HepG2 (cell line): ENCODE data around the gene MAPK9. TPM values are rescaled to one million over a fixed set of nuclear protein-coding genes. Genes with fewer than 3 reads are reported as not detected.

Experiments
- ATAC-seq: fragments of 200-7000 bp; cut with Tn5 transposase; 3 replicates; pipeline ENCODE4 v1.9.1; 2020; ENCODE audit warnings: mild to moderate bottlenecking, moderate library complexity
- BruUV-seq: library from RNA; stranded (reverse); fragments of 400-500 nt; replicated peaks from 2 replicates; lab custom pipeline; 2021; lab: Mats Ljungman, UMichigan
- CTCF ChIA-PET: fragments of 300-600 bp; formaldehyde crosslinking; extraction: SDS; loops from one replicate; lab custom pipeline; 2021; ENCODE audit warnings: low total read pairs, inconsistent platforms, low intra/inter-chr PET ratio; lab: Yijun Ruan, JAX
- POLR2A ChIA-PET: fragments of 350-600 bp; sonication (Branson Sonifier 250); formaldehyde crosslinking; loops from one replicate; lab custom pipeline; 2020; ENCODE audit warnings: antibody characterized with exemption, inconsistent platforms; lab: Yijun Ruan, JAX
- DNase-seq: peaks from one replicate; pipeline ENCODE4 v3.0.0-alpha.2; 2015; ENCODE audit warnings: low spot score
- FAIRE-seq: peaks from 3 replicates; lab custom pipeline; 2011; peaks lifted over from hg19 to GRCh38; lab: Jason Lieb, UNC
- H2AFZ ChIP-seq: one replicate; pipeline ENCODE4 v1.6.1; 2011; ENCODE audit warnings: low read length, inconsistent platforms
- H3K27ac ChIP-seq: fragments of 300-600 bp; 3 replicates; pipeline ENCODE4 v1.8.0; 2011; ENCODE audit warnings: mixed run types, mild to moderate bottlenecking, mixed read lengths, low read length, inconsistent platforms; ENCODE audit not compliant: insufficient read depth; ENCODE audit errors: extremely low read length
- H3K27me3 ChIP-seq, 2 experiments: fragments of 200-600 bp in 1 of 2; 2 replicates in 1 of 2; 3 replicates in 1 of 2; pipeline versions ENCODE4 v1.6.0 to v1.8.0; 2011; ENCODE audit warnings: low read length in 2 of 2, mild to moderate bottlenecking in 2 of 2, moderate library complexity in 2 of 2, inconsistent platforms in 1 of 2; ENCODE audit not compliant: insufficient read depth in 2 of 2, control insufficient read depth in 1 of 2
- H3K36me3 ChIP-seq, 2 experiments: fragments of 200-600 bp in 1 of 2; replicated peaks in 1 of 2; 2 replicates in 1 of 2; 3 replicates in 1 of 2; pipeline versions ENCODE4 v1.5.1 to v1.8.0; 2011; ENCODE audit warnings: low read length in 2 of 2, inconsistent platforms in 1 of 2; ENCODE audit not compliant: insufficient read depth in 2 of 2, control insufficient read depth in 1 of 2
- H3K4me1 ChIP-seq: 2 replicates; pipeline ENCODE4 v1.5.1; 2012; ENCODE audit warnings: low read length, inconsistent platforms; ENCODE audit not compliant: insufficient read depth
- H3K4me2 ChIP-seq: 2 replicates; pipeline ENCODE4 v1.6.0; 2011; ENCODE audit warnings: low read depth, low read length, inconsistent platforms
- H3K4me3 ChIP-seq, 3 experiments: fragments of 200-600 bp in 1 of 3; sonication (generic), shearing (Covaris generic) in 1 of 3; replicated peaks in 1 of 3; 2 replicates each; pipeline ENCODE4 v1.5.1; 2011 to 2016; ENCODE audit warnings: low read length in 3 of 3, inconsistent platforms in 2 of 3, low read depth in 2 of 3, mild to moderate bottlenecking in 2 of 3, control low read depth in 1 of 3, mixed read lengths in 1 of 3; ENCODE audit not compliant: insufficient read depth in 1 of 3
- H3K79me2 ChIP-seq: one replicate; pipeline ENCODE4 v1.6.1; 2011; ENCODE audit warnings: low read length, inconsistent platforms; ENCODE audit not compliant: insufficient read depth
- H3K9ac ChIP-seq: 2 replicates; pipeline ENCODE4 v1.6.0; 2011; ENCODE audit warnings: mild to moderate bottlenecking, low read depth, low read length, inconsistent platforms; ENCODE audit not compliant: insufficient read depth
- H3K9me3 ChIP-seq: 2 replicates; pipeline ENCODE4 v1.5.1; 2012; ENCODE audit warnings: mild to moderate bottlenecking, low read length
- H4K20me1 ChIP-seq: 2 replicates; pipeline ENCODE4 v1.6.0; 2011; ENCODE audit warnings: inconsistent platforms, mild to moderate bottlenecking, low read length, moderate library complexity; ENCODE audit not compliant: insufficient read depth
- ATF7 ChIP-seq, 2 experiments: fragments of 450-650 bp in 1 of 2; sonication (generic) in 1 of 2; formaldehyde crosslinking in 1 of 2; IDR thresholded peaks; 2 replicates each; pipeline versions ENCODE4 v1.4.0 to v1.6.1; 2016 to 2020; ENCODE audit warnings: antibody characterized with exemption in 1 of 2, mild to moderate bottlenecking in 1 of 2, missing genetic modification reagents in 1 of 2
- CREB1 ChIP-seq, 2 experiments: fragments of 450-650 bp in 1 of 2; IDR thresholded peaks; 2 replicates each; pipeline ENCODE4 v1.6.1; 2016 to 2017; ENCODE audit warnings: control low read depth in 1 of 2, mild to moderate bottlenecking in 1 of 2, missing compliant biosample characterization in 1 of 2, missing genetic modification characterization in 1 of 2
- ELF1 ChIP-seq: sonication (generic); formaldehyde crosslinking; IDR thresholded peaks from 2 replicates; pipeline ENCODE4 v1.4.0; 2020; ENCODE audit warnings: missing genetic modification reagents
- ETV5 ChIP-seq: IDR thresholded peaks from 2 replicates; pipeline ENCODE4 v1.6.1; 2018; ENCODE audit warnings: missing biosample characterization, missing genetic modification reagents, inconsistent platforms, borderline replicate concordance
- KDM2A ChIP-seq: sonication (generic); formaldehyde crosslinking; IDR thresholded peaks from 2 replicates; pipeline ENCODE4 v1.4.0; 2020; ENCODE audit warnings: low read depth, missing genetic modification reagents, borderline replicate concordance
- MYNN ChIP-seq: sonication (generic); formaldehyde crosslinking; IDR thresholded peaks from 2 replicates; pipeline ENCODE4 v1.4.0; 2020; ENCODE audit warnings: mild to moderate bottlenecking, low read depth, missing genetic modification reagents
- NFE2L2 ChIP-seq: fragments of 150-350 bp; IDR thresholded peaks from 2 replicates; pipeline ENCODE4 v1.6.1; 2014; ENCODE audit warnings: low read length
- NR2F1 ChIP-seq, 2 experiments: fragments of 450-650 bp in 1 of 2; formaldehyde crosslinking in 1 of 2; IDR thresholded peaks; 2 replicates each; pipeline versions ENCODE4 v1.5.0 to v1.6.1; 2016 to 2020; ENCODE audit warnings: mild to moderate bottlenecking in 1 of 2, missing compliant biosample characterization in 1 of 2, missing genetic modification reagents in 1 of 2, moderate library complexity in 1 of 2
- RXRA ChIP-seq: sonication (generic); formaldehyde crosslinking; IDR thresholded peaks from 2 replicates; pipeline ENCODE4 v1.5.1; 2020; ENCODE audit warnings: missing genetic modification reagents
- SALL1 ChIP-seq: sonication (generic); formaldehyde crosslinking; IDR thresholded peaks from 2 replicates; pipeline ENCODE4 v1.8.0; 2022; ENCODE audit warnings: mild to moderate bottlenecking, missing genetic modification reagents
- SMC3 ChIP-seq: IDR thresholded peaks from 2 replicates; pipeline ENCODE4 v1.6.1; 2011; ENCODE audit warnings: low read length, improper control_type of control experiment
- SOX13 ChIP-seq, 3 experiments: fragments of 450-650 bp in 1 of 3; sonication (generic) in 1 of 3; formaldehyde crosslinking in 1 of 3; IDR thresholded peaks in 2 of 3; conservative IDR thresholded peaks in 1 of 3; 2 replicates each; pipeline versions ENCODE4 v1.5.0 to v1.6.1; 2016 to 2020; ENCODE audit warnings: antibody characterized with exemption in 1 of 3, mild to moderate bottlenecking in 1 of 3, missing compliant biosample characterization in 1 of 3, missing genetic modification reagents in 1 of 3, moderate library complexity in 1 of 3
- STAG1 ChIP-seq: sonication (generic); formaldehyde crosslinking; IDR thresholded peaks from 2 replicates; pipeline ENCODE4 v1.4.0; 2020; ENCODE audit warnings: missing genetic modification reagents
- TEAD3 ChIP-seq: optimal IDR thresholded peaks from 2 replicates; pipeline ENCODE3; 2016; ENCODE audit warnings: borderline replicate concordance
- ZBTB34 ChIP-seq: sonication (generic); formaldehyde crosslinking; IDR thresholded peaks from 2 replicates; pipeline ENCODE4 v1.8.0; 2022; ENCODE audit warnings: mild to moderate bottlenecking, missing genetic modification reagents
- ZNF331 ChIP-seq: sonication (generic); formaldehyde crosslinking; IDR thresholded peaks from 2 replicates; pipeline ENCODE4 v1.4.0; 2020; ENCODE audit warnings: missing genetic modification reagents
- ZNF570 ChIP-seq: sonication (generic); formaldehyde crosslinking; IDR thresholded peaks from 2 replicates; pipeline ENCODE4 v1.4.0; 2020; ENCODE audit warnings: mild to moderate bottlenecking, missing genetic modification reagents, borderline replicate concordance
- ZSCAN12 ChIP-seq: sonication (generic); formaldehyde crosslinking; IDR thresholded peaks from 2 replicates; pipeline ENCODE4 v1.9.0; 2021; ENCODE audit warnings: mild to moderate bottlenecking, missing genetic modification reagents
- ZSCAN25 ChIP-seq: sonication (generic); formaldehyde crosslinking; IDR thresholded peaks from 2 replicates; pipeline ENCODE4 v1.8.0; 2022; ENCODE audit warnings: mild to moderate bottlenecking, missing genetic modification reagents
- WGBS: methylation state at CpG from one replicate; pipeline ENCODE4 v1.1.6; 2017; ENCODE audit warnings: low lambda C conversion rate; 5-methylcytosine and 5-hydroxymethylcytosine counted together
- in situ Hi-C: cut with HindIII; loops from 2 replicates; pipeline ENCODE4 v1.10.0; 2017; ENCODE audit warnings: low pct_unique_long_range_greater_than_20kb; ENCODE audit not compliant: extremely low pct_ligation_motif_present
- intact Hi-C: fragments of 100-400 bp; cut with micrococcal nuclease; formaldehyde crosslinking; loops from one replicate; pipeline ENCODE4 v1.10.0; 2022; ENCODE audit not compliant: unreplicated experiment
- polyA plus RNA-seq, 8 experiments: library from polyadenylated mRNA; depleted of rRNA in 3 of 8; stranded (reverse) in 7 of 8; unstranded in 1 of 8; fragments of >200 nt; fragmentation: Illumina TruSeq in 4 of 8; extraction: Trizol in 4 of 8; gene quantifications; 2 replicates each; pipeline versions ENCODE4 v1.2.1 to v1.2.3, GENCODE V29; 2011 to 2016; ENCODE audit warnings: low read depth in 4 of 8, missing spikeins in 1 of 8, mixed read lengths in 1 of 8; ENCODE audit not compliant: insufficient read depth in 1 of 8
- total RNA-seq, 5 experiments: library from RNA; depleted of rRNA; stranded (reverse); fragments of >200 nt; fragmentation: Illumina TruSeq; extraction: Trizol; gene quantifications; 2 replicates each; pipeline ENCODE4 v1.2.3, GENCODE V29; 2016; ENCODE audit warnings: low read depth in 1 of 5

The MAPK9 gene
- total and polyA plus RNA-seq, 2 of the 13 experiments (the other 11 are each of a cell fraction or from before 2014, with no cell fraction given): 30.1 to 56.1 TPM

GRCh38 chr5:180329138-180329435, 37.2 kb upstream of the MAPK9 start (continued):
- TF ChIP-seq MYNN (CRISPR knock-in tag) (no peak), ZNF570 (CRISPR knock-in tag) (no peak), NFE2L2 (no peak), SOX13 (IDR thresholded peaks at IDR 0.05) (no peak), SOX13 (CRISPR knock-in tag; conservative IDR thresholded peaks at IDR 0.05 in 1 of 2, IDR thresholded peaks at IDR 0.05 in 1 of 2) (no peak), ZSCAN12 (CRISPR knock-in tag) (no peak), ZBTB34 (CRISPR knock-in tag) (no peak), ATF7 (IDR thresholded peaks at IDR 0.05) (no peak), ATF7 (CRISPR knock-in tag; IDR thresholded peaks at IDR 0.05) (no peak)

- intact Hi-C loops: loop anchor here (1.0 to 10.0 kb wide), 3 partner anchors 35 to 204 kb away; no protein-coding TSS in a partner anchor
- peak; percentile 64 for FAIRE-seq
- no peak overlapping the region for H3K27ac ChIP-seq
- TF ChIP-seq ETV5 (CRISPR knock-in tag) (peak; percentile 58; the same call in 1 of the 2 replicates), SMC3 (peak; percentile 73), ELF1 (CRISPR knock-in tag) (peak; percentile 52), NR2F1 (CRISPR knock-in tag; IDR thresholded peaks at IDR 0.05) (no peak), SALL1 (peak; percentile 30; the same call in 1 of the 2 replicates), TEAD3 (CRISPR knock-in tag) (peak; percentile 49), ZSCAN25 (CRISPR knock-in tag) (peak; percentile 84), ZNF331 (CRISPR knock-in tag) (0 out of 2 replicates have a peak, but pooled peaks have one; percentile 33), CREB1 (IDR thresholded peaks at IDR 0.05) (0 out of 2 replicates have a peak, but pooled peaks have one; percentile 1), CREB1 (CRISPR knock-in tag; IDR thresholded peaks at IDR 0.05) (no peak), RXRA (no peak), KDM2A (CRISPR knock-in tag) (peak; percentile 82; the same call in 1 of the 2 replicates), STAG1 (peak; percentile 76)
Observed at GRCh38 chr5:180328296-180329137, 36.6 kb upstream of the MAPK9 start.

More at GRCh38 chr5:180328296-180329137, 36.6 kb upstream of the MAPK9 start:
- ATAC-seq: peak; percentile 89
- ChIA-PET POLR2A (interaction anchor here (1.0 kb wide), 1 partner anchor 14 kb away, joined by 5 read pairs; no protein-coding TSS in a partner anchor), CTCF (interaction anchor here (0.8 to 3.0 kb wide), 3 partner anchors 13 to 212 kb away, joined by 4 to 26 read pairs (median 7); no protein-coding TSS in a partner anchor)
- peaks cover 3 to 25% of the 10 kb centered on the region in 2 experiments; a peak in 4 of 5 replicates for H3K27me3 ChIP-seq
- no peaks in the 10 kb centered on the region for H3K36me3 ChIP-seq
- H3K9me3 ChIP-seq: no peaks in the 10 kb centered on the region
- no peak overlapping the region for H2AFZ ChIP-seq
- 42% methylated on average over 12 of the region's 31 CpGs for WGBS
- no peaks in the 10 kb centered on the region for H3K79me2 ChIP-seq
- no peak overlapping the region for H3K9ac ChIP-seq
- H3K4me3 ChIP-seq: no peak overlapping the region
- DNase-seq: peak; percentile 74
- BruUV-seq: no TSS peak
- in situ Hi-C loops: loop anchor here (5.0 to 10.0 kb wide), 2 partner anchors 36 to 124 kb away; partner anchors contain the start of genes MAPK9 and RASGEF1C
- no peaks in the 10 kb centered on the region for H4K20me1 ChIP-seq
- H3K4me2 ChIP-seq: no peak overlapping the region
- 0 out of 2 replicates have a peak, but pooled peaks cover 8% of the 10 kb centered on the region for H3K4me1 ChIP-seq
